Suprapubic skin (tissue), 4 donors: ENCODE results near the gene TPK1. TPM values are rescaled to one million over a fixed set of nuclear protein-coding genes. Genes with fewer than 3 reads are reported as not detected.

Source experiments
- DNase-seq, 2 donors: peaks; one replicate each; pipeline ENCODE4 v3.0.0-alpha.2; 2019; ENCODE audit warnings: low spot score in 2 of 2
- H3K27ac ChIP-seq: fragments of 200-600 bp; sonication (generic); one replicate; pipeline ENCODE4 v1.5.1; 2019
- H3K27me3 ChIP-seq: fragments of 200-600 bp; sonication (generic); one replicate; pipeline ENCODE4 v1.5.1; 2019
- H3K36me3 ChIP-seq: fragments of 200-600 bp; sonication (generic); one replicate; pipeline ENCODE4 v1.5.1; 2019
- H3K4me1 ChIP-seq: fragments of 200-600 bp; sonication (generic); one replicate; pipeline ENCODE4 v1.5.1; 2019
- H3K4me3 ChIP-seq: fragments of 200-600 bp; sonication (generic); one replicate; pipeline ENCODE4 v1.5.1; 2019; ENCODE audit warnings: mild to moderate bottlenecking
- H3K9me3 ChIP-seq: fragments of 200-600 bp; sonication (generic); one replicate; pipeline ENCODE4 v1.5.1; 2019
- CTCF ChIP-seq, 2 donors: fragments of 200-600 bp in 1 of 2; fragments of 450-650 bp in 1 of 2; sonication (generic) in 1 of 2; IDR thresholded peaks; one replicate each; pipeline ENCODE4 v1.5.1; 2016 to 2019; ENCODE audit warnings: antibody characterized with exemption in 2 of 2, mild to moderate bottlenecking in 1 of 2, moderate library complexity in 1 of 2
- EP300 ChIP-seq: sonication (generic); formaldehyde crosslinking; IDR thresholded peaks from one replicate; pipeline ENCODE4 v1.6.1; 2017; ENCODE audit warnings: antibody characterized with exemption
- POLR2A ChIP-seq, 2 donors: fragments of 450-650 bp; IDR thresholded peaks; one replicate each; pipeline ENCODE4 v1.6.1; 2017; ENCODE audit warnings: antibody characterized with exemption in 2 of 2, mild to moderate bottlenecking in 2 of 2, moderate library complexity in 2 of 2
- POLR2AphosphoS5 ChIP-seq, 3 donors: sonication (generic); formaldehyde crosslinking; IDR thresholded peaks; one replicate each; pipeline ENCODE4 v1.6.1; 2017; ENCODE audit warnings: antibody characterized with exemption in 3 of 3
- WGBS: methylation state at CpG from one replicate; pipeline ENCODE4 v1.1.5; 2018; 5-methylcytosine and 5-hydroxymethylcytosine counted together
- total RNA-seq, 4 donors: library from RNA; depleted of rRNA; stranded (reverse); fragments of >200 nt; gene quantifications; one replicate each; pipeline ENCODE4 v1.1.0, GENCODE V29; 2016

Gene TPK1
- total RNA-seq, 4 donors from 2014 or later = 1.4 to 3.9 (median 2.8) TPM

GRCh38 chr7:144632724-144633123 is 203.1 kb downstream of the TPK1 start:
- Histone ChIP-seq H3K27me3 (no peaks in the 10 kb centered on the region), H3K4me3 (no peak overlapping the region), H3K36me3 (no peaks in the 10 kb centered on the region), H3K9me3 (no peaks in the 10 kb centered on the region), H3K27ac (no peak overlapping the region), H3K4me1 (no peaks in the 10 kb centered on the region)
- TF ChIP-seq CTCF (IDR thresholded peaks at IDR 0.05) (no peak), POLR2AphosphoS5 (IDR thresholded peaks at IDR 0.05) (no peak), POLR2A (IDR thresholded peaks at IDR 0.05) (no peak), EP300 (no peak)
- 67% methylated on average over 2 of the region's 2 CpGs for WGBS
- no peak for DNase-seq

GRCh38 chr7:144629598-144629997 is 206.3 kb downstream of the TPK1 start:
- Histone ChIP-seq H3K4me1 (no peaks in the 10 kb centered on the region), H3K9me3 (no peaks in the 10 kb centered on the region), H3K4me3 (no peak overlapping the region), H3K36me3 (no peaks in the 10 kb centered on the region), H3K27me3 (no peaks in the 10 kb centered on the region), H3K27ac (no peak overlapping the region)
- TF ChIP-seq POLR2AphosphoS5 (IDR thresholded peaks at IDR 0.05) = no peak
- no peak for TF ChIP-seq POLR2A (IDR thresholded peaks at IDR 0.05)
- TF ChIP-seq CTCF (IDR thresholded peaks at IDR 0.05) = no peak
- no peak for TF ChIP-seq EP300
- DNase-seq = no peak

GRCh38 chr7:144629011-144629410 is 206.8 kb downstream of the TPK1 start:
- H3K4me1 ChIP-seq = no peaks in the 10 kb centered on the region
- no peaks in the 10 kb centered on the region for H3K36me3 ChIP-seq
- no peak for TF ChIP-seq EP300
- 81% methylated on average over 6 of the region's 6 CpGs for WGBS
- no peak for DNase-seq
- no peaks in the 10 kb centered on the region for H3K27me3 ChIP-seq
- no peak overlapping the region for H3K4me3 ChIP-seq
- no peaks in the 10 kb centered on the region for H3K9me3 ChIP-seq
- H3K27ac ChIP-seq = no peak overlapping the region

- Histone ChIP-seq H3K4me3 (no peak overlapping the region), H3K36me3 (no peaks in the 10 kb centered on the region), H3K4me1 (no peaks in the 10 kb centered on the region), H3K9me3 (no peaks in the 10 kb centered on the region), H3K27ac (no peak overlapping the region), H3K27me3 (no peaks in the 10 kb centered on the region)
- no peak for DNase-seq
- TF ChIP-seq CTCF (IDR thresholded peaks at IDR 0.05) = no peak
- no peak for TF ChIP-seq POLR2A (IDR thresholded peaks at IDR 0.05)
- no peak for TF ChIP-seq EP300
- no peak for TF ChIP-seq POLR2AphosphoS5 (IDR thresholded peaks at IDR 0.05)
- WGBS = 79% methylated on average over 2 of the region's 2 CpGs
Observed at GRCh38 chr7:144628176-144628575, 207.7 kb downstream of the TPK1 start.

- WGBS = 81% methylated on average over 3 of the region's 3 CpGs
- no peak for TF ChIP-seq POLR2AphosphoS5 (IDR thresholded peaks at IDR 0.05)
- TF ChIP-seq POLR2A (IDR thresholded peaks at IDR 0.05) = no peak
- no peak overlapping the region for H3K27ac ChIP-seq
Observed at GRCh38 chr7:144622745-144623144, 213.1 kb downstream of the TPK1 start.

GRCh38 chr7:144606261-144606660 is 229.6 kb downstream of the TPK1 start:
- TF ChIP-seq POLR2A (IDR thresholded peaks at IDR 0.05) (no peak), EP300 (no peak), POLR2AphosphoS5 (IDR thresholded peaks at IDR 0.05) (no peak), CTCF (IDR thresholded peaks at IDR 0.05) (no peak)
- Histone ChIP-seq H3K27me3 (no peaks in the 10 kb centered on the region), H3K27ac (no peak overlapping the region), H3K4me1 (no peaks in the 10 kb centered on the region), H3K9me3 (no peaks in the 10 kb centered on the region), H3K36me3 (no peaks in the 10 kb centered on the region), H3K4me3 (no peak overlapping the region)
- WGBS = 67% methylated on average over 3 of the region's 3 CpGs
- no peak for DNase-seq

More at GRCh38 chr7:144622745-144623144, 213.1 kb downstream of the TPK1 start:
- Histone ChIP-seq H3K4me1 (no peaks in the 10 kb centered on the region), H3K4me3 (no peak overlapping the region), H3K9me3 (no peaks in the 10 kb centered on the region), H3K27me3 (no peaks in the 10 kb centered on the region), H3K36me3 (no peaks in the 10 kb centered on the region)
- no peak for DNase-seq
